CD4-positive, CD25-positive, alpha-beta regulatory T cell (primary cell): ENCODE data around the gene AKAP1. TPM values are rescaled to one million over a fixed set of nuclear protein-coding genes. Genes with fewer than 3 reads are reported as not detected.

Experiments
- ATAC-seq, 2 donors: fragments of 150-1000 bp; cut with Tn5 transposase; one replicate each; pipeline ENCODE4 v1.10.0; 2021; ENCODE audit warnings: low read depth in 2 of 2, moderate number of reproducible peaks in 2 of 2, moderate library complexity in 1 of 2
- DNase-seq, 3 donors: peaks; one replicate each; pipeline versions ENCODE4 v3.0.0 to v3.0.0-alpha.2; 2012 to 2022; ENCODE audit warnings: mixed read lengths in 1 of 3
- H3K27ac ChIP-seq: one replicate; pipeline ENCODE4 v1.7.0; 2013; ENCODE audit warnings: mild to moderate bottlenecking, low read length; ENCODE audit not compliant: insufficient read depth, poor library complexity, severe bottlenecking
- H3K27me3 ChIP-seq: one replicate; pipeline ENCODE4 v1.7.0; 2013; ENCODE audit warnings: low read length; ENCODE audit not compliant: control insufficient read depth, insufficient read depth
- H3K36me3 ChIP-seq: one replicate; pipeline ENCODE4 v1.7.0; 2013; ENCODE audit warnings: mild to moderate bottlenecking, low read length, moderate library complexity; ENCODE audit not compliant: control insufficient read depth, insufficient read depth
- H3K4me1 ChIP-seq: 2 replicates; pipeline ENCODE4 v1.7.0; 2013; ENCODE audit warnings: mild to moderate bottlenecking, low read length; ENCODE audit not compliant: insufficient read depth, control insufficient read depth, poor library complexity, severe bottlenecking
- H3K4me3 ChIP-seq: one replicate; pipeline ENCODE4 v1.7.0; 2013; ENCODE audit warnings: low read depth, mild to moderate bottlenecking, low read length, moderate library complexity
- H3K9me3 ChIP-seq, 2 experiments: 1 replicate in 1 of 2; 2 replicates in 1 of 2; pipeline ENCODE4 v1.7.0; 2013; ENCODE audit warnings: low read length in 2 of 2, mild to moderate bottlenecking in 1 of 2, moderate library complexity in 1 of 2; ENCODE audit not compliant: control insufficient read depth in 2 of 2
- H3K27ac Mint-ChIP-seq, 3 donors: one replicate each; pipeline ENCODE4 v1.8.0; 2020 to 2022; ENCODE audit warnings: mild to moderate bottlenecking in 3 of 3, mixed read lengths in 3 of 3, moderate library complexity in 2 of 3
- H3K27me3 Mint-ChIP-seq: one replicate; pipeline ENCODE4 v1.8.0; 2022; ENCODE audit warnings: mild to moderate bottlenecking, mixed read lengths
- H3K36me3 Mint-ChIP-seq: one replicate; pipeline ENCODE4 v1.8.0; 2020; ENCODE audit warnings: mixed read lengths
- H3K4me1 Mint-ChIP-seq, 4 donors: one replicate each; pipeline ENCODE4 v1.8.0; 2020 to 2022; ENCODE audit warnings: mixed read lengths in 4 of 4, mild to moderate bottlenecking in 1 of 4
- H3K4me3 Mint-ChIP-seq, 4 donors: one replicate each; pipeline ENCODE4 v1.8.0; 2020 to 2022; ENCODE audit warnings: mild to moderate bottlenecking in 4 of 4, mixed read lengths in 4 of 4, moderate library complexity in 3 of 4
- H3K9me3 Mint-ChIP-seq, 7 donors: one replicate each; pipeline ENCODE4 v1.8.0; 2020 to 2022; ENCODE audit warnings: mixed read lengths in 7 of 7, mild to moderate bottlenecking in 3 of 7, moderate library complexity in 2 of 7
- polyA plus RNA-seq, 4 donors: library from polyadenylated mRNA; unstranded; fragments of 300-500 nt; fragmentation: Illumina TruSeq; gene quantifications; one replicate each; pipeline ENCODE4 v1.2.3, GENCODE V29; 2021
- total RNA-seq: library from RNA; stranded (reverse); gene quantifications from one replicate; pipeline ENCODE4 v1.2.3, GENCODE V29; 2022

AKAP1 gene
- total and polyA plus RNA-seq, 5 donors from 2014 or later: 9.8 to 27.8 (median 16.6) TPM

DNA sequence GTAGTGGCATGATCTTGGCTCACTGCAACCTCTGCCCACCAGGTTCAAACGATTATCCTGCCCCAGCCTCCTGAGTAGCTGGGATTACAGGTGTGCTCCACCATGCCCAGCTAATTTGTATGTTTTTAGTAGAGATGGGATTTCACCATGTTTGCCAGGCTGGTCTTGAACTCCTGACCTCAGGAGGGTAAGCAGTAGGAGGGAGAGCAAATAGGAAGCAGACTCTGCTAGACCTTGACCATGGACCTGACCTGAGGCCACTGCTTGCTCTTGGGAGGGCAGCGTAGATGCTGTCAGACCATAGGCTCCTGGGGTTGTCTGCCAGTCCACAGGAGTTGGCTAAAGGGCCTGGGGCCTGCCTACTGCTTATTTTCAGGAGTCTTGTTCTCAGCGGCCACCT is 28.6 kb downstream of the AKAP1 start:
- Mint-ChIP-seq H3K4me1 (peaks cover 0 to 5% (median 4%) of the 10 kb centered on the region in 4 donors), H3K4me3 (no peak overlapping the region), H3K9me3 (no peaks in the 10 kb centered on the region), H3K36me3 (peaks cover 40% of the 10 kb centered on the region), H3K27ac (no peak overlapping the region), H3K27me3 (no peaks in the 10 kb centered on the region)
- H3K27ac ChIP-seq: no peak overlapping the region
- H3K4me1 ChIP-seq: no peaks in the 10 kb centered on the region
- no peak overlapping the region for H3K4me3 ChIP-seq
- no peaks in the 10 kb centered on the region for H3K9me3 ChIP-seq
- ATAC-seq (peak in 1 of 2 donors; percentile 5), DNase-seq (no peak)
- H3K36me3 ChIP-seq: peaks cover 44% of the 10 kb centered on the region
- no peaks in the 10 kb centered on the region for H3K27me3 ChIP-seq

DNA sequence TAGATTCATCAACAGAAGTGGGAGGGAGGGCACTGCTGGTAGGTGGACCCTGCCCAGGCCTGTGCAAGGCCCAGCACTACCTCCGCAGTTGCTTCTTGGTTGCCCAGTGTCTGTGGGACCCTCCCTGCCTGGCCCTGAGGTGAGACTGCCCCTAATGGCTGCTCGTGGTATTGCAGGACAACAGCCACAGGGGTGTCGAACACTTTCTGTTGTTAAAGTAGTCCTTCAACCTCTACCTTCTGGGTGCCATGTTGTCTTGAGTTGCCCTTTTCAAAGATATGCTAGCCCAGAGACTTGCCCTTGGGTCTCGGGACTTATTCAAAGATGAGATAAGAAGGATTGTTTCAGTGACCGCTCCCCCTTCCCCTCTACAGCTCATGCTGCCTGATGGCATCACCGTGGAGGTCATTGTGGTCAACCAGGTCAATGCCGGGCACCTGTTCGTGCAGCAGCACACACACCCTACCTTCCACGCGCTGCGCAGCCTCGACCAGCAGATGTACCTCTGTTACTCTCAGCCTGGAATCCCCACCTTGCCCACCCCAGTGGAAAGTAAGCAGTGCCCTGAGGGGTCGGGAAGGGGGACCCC is 29.1 kb downstream of the AKAP1 start:
- H3K4me3 Mint-ChIP-seq: no peak overlapping the region
- H3K9me3 Mint-ChIP-seq: no peaks in the 10 kb centered on the region
- no peak overlapping the region for H3K27ac Mint-ChIP-seq
- no peaks in the 10 kb centered on the region for H3K27me3 ChIP-seq
- peaks cover 48% of the 10 kb centered on the region for H3K36me3 ChIP-seq
- H3K27ac ChIP-seq: no peak overlapping the region
- H3K4me1 ChIP-seq: no peaks in the 10 kb centered on the region
- no peaks in the 10 kb centered on the region for H3K27me3 Mint-ChIP-seq
- H3K9me3 ChIP-seq: no peaks in the 10 kb centered on the region
- DNase-seq (peak; percentile 46 to 55 (median 46)), ATAC-seq (peak; percentile 52 to 66)
- peaks cover 45% of the 10 kb centered on the region for H3K36me3 Mint-ChIP-seq
- no peak overlapping the region for H3K4me3 ChIP-seq
- peaks cover 0 to 5% (median 4%) of the 10 kb centered on the region in 4 donors for H3K4me1 Mint-ChIP-seq

- Histone ChIP-seq H3K36me3 (peaks cover 53% of the 10 kb centered on the region), H3K27ac (no peak overlapping the region), H3K27me3 (no peaks in the 10 kb centered on the region), H3K4me3 (no peak overlapping the region), H3K9me3 (no peaks in the 10 kb centered on the region), H3K4me1 (no peaks in the 10 kb centered on the region)
- H3K4me3 Mint-ChIP-seq: no peak overlapping the region
- no peak for ATAC-seq
- H3K9me3 Mint-ChIP-seq: no peaks in the 10 kb centered on the region
- H3K36me3 Mint-ChIP-seq: peaks cover 49% of the 10 kb centered on the region
- no peak overlapping the region for H3K27ac Mint-ChIP-seq
- H3K27me3 Mint-ChIP-seq: no peaks in the 10 kb centered on the region
- no peak for DNase-seq
- peaks cover 0 to 5% (median 3%) of the 10 kb centered on the region in 4 donors for H3K4me1 Mint-ChIP-seq
Measured at GRCh38 chr17:57115377-57115776, 30.3 kb downstream of the AKAP1 start.

- Mint-ChIP-seq H3K9me3 (no peaks in the 10 kb centered on the region), H3K27me3 (no peaks in the 10 kb centered on the region), H3K4me3 (no peak overlapping the region), H3K4me1 (peaks cover 0 to 5% (median 3%) of the 10 kb centered on the region in 4 donors), H3K27ac (peak overlapping the region in 1 of 3 donors; percentile 32), H3K36me3 (peaks cover 53% of the 10 kb centered on the region)
- Histone ChIP-seq H3K27me3 (no peaks in the 10 kb centered on the region), H3K36me3 (peaks cover 58% of the 10 kb centered on the region), H3K9me3 (no peaks in the 10 kb centered on the region), H3K27ac (no peak overlapping the region), H3K4me1 (no peaks in the 10 kb centered on the region), H3K4me3 (no peak overlapping the region)
- DNase-seq: no peak
- no peak for ATAC-seq
Measured at GRCh38 chr17:57115916-57116315, 30.9 kb downstream of the AKAP1 start.

DNA sequence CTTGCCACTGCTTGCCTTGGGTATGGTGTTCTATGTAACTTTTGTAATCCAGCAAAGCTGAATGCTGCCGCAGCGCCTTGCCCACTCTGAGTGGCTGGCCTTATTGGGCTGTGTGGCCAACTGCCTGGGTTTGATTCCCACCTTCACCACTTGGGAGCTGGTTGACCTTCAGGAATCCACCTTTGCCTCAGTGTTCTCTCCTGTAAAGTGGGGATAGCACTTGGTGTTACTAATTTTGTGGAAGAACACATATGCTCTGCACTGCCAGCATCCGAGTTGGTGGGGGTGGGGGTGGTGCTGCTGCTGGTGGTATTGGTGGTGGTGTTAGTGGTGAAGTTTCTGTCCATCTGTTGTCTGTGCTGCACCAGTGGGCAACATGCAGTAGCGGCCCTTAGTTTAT is 32.8 kb downstream of the AKAP1 start:
- H3K9me3 Mint-ChIP-seq: no peaks in the 10 kb centered on the region
- peaks cover 62% of the 10 kb centered on the region for H3K36me3 ChIP-seq
- H3K4me3 Mint-ChIP-seq: no peak overlapping the region
- no peak overlapping the region for H3K27ac ChIP-seq
- peak overlapping the region in 1 of 3 donors; percentile 29 for H3K27ac Mint-ChIP-seq
- peaks cover 0 to 3% (median 1%) of the 10 kb centered on the region in 4 donors for H3K4me1 Mint-ChIP-seq
- no peaks in the 10 kb centered on the region for H3K27me3 ChIP-seq
- DNase-seq (no peak), ATAC-seq (no peak)
- H3K36me3 Mint-ChIP-seq: peaks cover 41% of the 10 kb centered on the region
- no peak overlapping the region for H3K4me3 ChIP-seq
- no peaks in the 10 kb centered on the region for H3K27me3 Mint-ChIP-seq
- no peaks in the 10 kb centered on the region for H3K9me3 ChIP-seq
- no peaks in the 10 kb centered on the region for H3K4me1 ChIP-seq

GRCh38 chr17:57120814-57121213 is 35.8 kb downstream of the AKAP1 start:
- H3K4me3 ChIP-seq: no peak overlapping the region
- no peaks in the 10 kb centered on the region for H3K9me3 ChIP-seq
- H3K4me1 ChIP-seq: no peaks in the 10 kb centered on the region
- H3K4me3 Mint-ChIP-seq: no peak overlapping the region
- peaks cover 51% of the 10 kb centered on the region for H3K36me3 Mint-ChIP-seq
- no peaks in the 10 kb centered on the region for H3K27me3 ChIP-seq
- peaks cover 58% of the 10 kb centered on the region for H3K36me3 ChIP-seq
- peaks cover 0 to 3% (median under 1%) of the 10 kb centered on the region in 4 donors for H3K4me1 Mint-ChIP-seq
- ATAC-seq: no peak
- no peak overlapping the region for H3K27ac ChIP-seq
- H3K27ac Mint-ChIP-seq: peak overlapping the region in 1 of 3 donors; percentile 15
- no peaks in the 10 kb centered on the region for H3K27me3 Mint-ChIP-seq
- no peak for DNase-seq
- H3K9me3 Mint-ChIP-seq: no peaks in the 10 kb centered on the region

GRCh38 chr17:57121308-57122042 is 36.4 kb downstream of the AKAP1 start:
- Histone ChIP-seq H3K36me3 (peaks cover 52% of the 10 kb centered on the region), H3K4me1 (no peaks in the 10 kb centered on the region), H3K4me3 (no peak overlapping the region), H3K9me3 (no peaks in the 10 kb centered on the region), H3K27ac (no peak overlapping the region), H3K27me3 (no peaks in the 10 kb centered on the region)
- ATAC-seq (no peak), DNase-seq (no peak)
- H3K4me3 Mint-ChIP-seq: no peak overlapping the region
- no peaks in the 10 kb centered on the region for H3K27me3 Mint-ChIP-seq
- H3K36me3 Mint-ChIP-seq: peaks cover 50% of the 10 kb centered on the region
- no peaks in the 10 kb centered on the region for H3K9me3 Mint-ChIP-seq
- peaks cover 0 to 5% (median 2%) of the 10 kb centered on the region in 4 donors for H3K4me1 Mint-ChIP-seq
- peak overlapping the region in 2 of 3 donors; percentile 15 to 44 for H3K27ac Mint-ChIP-seq

DNA sequence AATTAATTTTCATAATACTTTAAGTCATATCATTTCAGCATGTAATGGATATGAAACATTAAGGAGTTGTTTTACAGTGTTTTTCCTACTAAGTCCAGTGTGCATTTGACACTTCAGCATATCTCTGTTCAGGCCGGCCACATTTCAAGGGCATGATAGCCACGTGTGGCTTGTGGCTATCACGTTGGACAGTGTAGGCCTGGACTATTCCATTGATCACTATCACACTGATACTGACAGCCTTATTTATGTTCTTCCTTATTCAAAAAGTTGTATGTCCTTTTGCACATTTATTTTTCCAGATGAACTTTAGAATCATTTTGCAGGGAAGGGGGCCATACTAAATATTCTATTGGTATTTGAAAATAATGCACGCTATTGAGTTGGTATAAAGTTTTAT is 39.0 kb downstream of the AKAP1 start:
- no peaks in the 10 kb centered on the region for H3K4me1 ChIP-seq
- no peak overlapping the region for H3K4me3 Mint-ChIP-seq
- H3K4me3 ChIP-seq: no peak overlapping the region
- ATAC-seq (no peak), DNase-seq (no peak)
- H3K27me3 Mint-ChIP-seq: no peaks in the 10 kb centered on the region
- H3K9me3 ChIP-seq: no peaks in the 10 kb centered on the region
- H3K36me3 ChIP-seq: peaks cover 28% of the 10 kb centered on the region
- no peaks in the 10 kb centered on the region for H3K9me3 Mint-ChIP-seq
- H3K27ac Mint-ChIP-seq: no peak overlapping the region
- H3K36me3 Mint-ChIP-seq: peaks cover 28% of the 10 kb centered on the region
- H3K4me1 Mint-ChIP-seq: peaks cover 0 to 5% (median 0%) of the 10 kb centered on the region in 4 donors
- H3K27ac ChIP-seq: no peak overlapping the region
- H3K27me3 ChIP-seq: no peaks in the 10 kb centered on the region
